ENCODE results near the gene RNF149. TPM values are rescaled to one million over a fixed set of nuclear protein-coding genes. Genes with fewer than 3 reads are reported as not detected.
A peak's percentile ranks its signal among the peaks of the same experiment; 100 is the strongest.

RNF149 gene
- total RNA-seq, 1 experiment from 2014 or later, result 69.0 TPM

GRCh38 chr2:101273056-101273455 is 35.4 kb downstream of the RNF149 start:
- H3K27ac Mint-ChIP-seq (ENCODE audit: unreplicated experiment), result no peak overlapping the region
- H3K4me3 Mint-ChIP-seq (ENCODE audit: low read depth, unreplicated experiment), result no peak overlapping the region
- intact Hi-C loops (cut with micrococcal nuclease; ENCODE audit: unreplicated experiment), result loop anchor here (10.0 kb wide), 1 partner anchor 112 kb away; the partner anchor contains the start of gene CREG2
- H3K36me3 Mint-ChIP-seq (ENCODE audit: insufficient read depth, unreplicated experiment), result peaks cover 47% of the 10 kb centered on the region
- no peak for DNase-seq
- H3K9me3 Mint-ChIP-seq (ENCODE audit: low read depth, unreplicated experiment), result no peaks in the 10 kb centered on the region
- peaks cover 7% of the 10 kb centered on the region for H3K4me1 Mint-ChIP-seq (ENCODE audit: low read depth, unreplicated experiment)
- no peak for TF ChIP-seq CTCF (IDR thresholded peaks at IDR 0.05; ENCODE audit: unreplicated experiment)
- no peaks in the 10 kb centered on the region for H3K27me3 Mint-ChIP-seq (ENCODE audit: unreplicated experiment)
- BruUV-seq (replicated peaks), result no TSS peak
- CTCF ChIA-PET, result no interaction called here

GRCh38 chr2:101272045-101272784 is 36.3 kb downstream of the RNF149 start:
- no TSS peak for BruUV-seq (replicated peaks)

GRCh38 chr2:101270700-101271259 is 37.7 kb downstream of the RNF149 start:
- H3K36me3 Mint-ChIP-seq (ENCODE audit: insufficient read depth, unreplicated experiment), result peaks cover 65% of the 10 kb centered on the region
- H3K27ac Mint-ChIP-seq (ENCODE audit: unreplicated experiment), result no peak overlapping the region
- H3K4me1 Mint-ChIP-seq (ENCODE audit: low read depth, unreplicated experiment), result peaks cover 27% of the 10 kb centered on the region
- H3K4me3 Mint-ChIP-seq (ENCODE audit: low read depth, unreplicated experiment), result no peak overlapping the region
- H3K27me3 Mint-ChIP-seq (ENCODE audit: unreplicated experiment), result no peaks in the 10 kb centered on the region
- DNase-seq, result no peak
- intact Hi-C loops (cut with micrococcal nuclease; ENCODE audit: unreplicated experiment), result loop anchor here (10.0 kb wide), 1 partner anchor 114 kb away; the partner anchor contains the start of gene CREG2
- H3K9me3 Mint-ChIP-seq (ENCODE audit: low read depth, unreplicated experiment), result no peaks in the 10 kb centered on the region
- TF ChIP-seq CTCF (IDR thresholded peaks at IDR 0.05; ENCODE audit: unreplicated experiment), result no peak
- BruUV-seq (replicated peaks), result no TSS peak
- CTCF ChIA-PET, result interaction anchor here (0.7 kb wide), 1 partner anchor 613 kb away, joined by 3 read pairs; no protein-coding TSS in a partner anchor

More at GRCh38 chr2:101272045-101272784, 36.3 kb downstream of the RNF149 start:
- no peaks in the 10 kb centered on the region for H3K27me3 Mint-ChIP-seq (ENCODE audit: unreplicated experiment)
- no peaks in the 10 kb centered on the region for H3K9me3 Mint-ChIP-seq (ENCODE audit: low read depth, unreplicated experiment)
- no peak overlapping the region for H3K4me3 Mint-ChIP-seq (ENCODE audit: low read depth, unreplicated experiment)
- peaks cover 53% of the 10 kb centered on the region for H3K36me3 Mint-ChIP-seq (ENCODE audit: insufficient read depth, unreplicated experiment)
- CTCF ChIA-PET, result interaction anchor here (0.7 kb wide), 2 partner anchors 8 to 259 kb away, joined by 3 to 7 read pairs; no protein-coding TSS in a partner anchor
- H3K4me1 Mint-ChIP-seq (ENCODE audit: low read depth, unreplicated experiment), result peaks cover 15% of the 10 kb centered on the region
- intact Hi-C loops (cut with micrococcal nuclease; ENCODE audit: unreplicated experiment), result loop anchor here (10.0 kb wide), 1 partner anchor 113 kb away; the partner anchor contains the start of gene CREG2
- no peak for DNase-seq
- TF ChIP-seq CTCF (IDR thresholded peaks at IDR 0.05; ENCODE audit: unreplicated experiment), result no peak
- H3K27ac Mint-ChIP-seq (ENCODE audit: unreplicated experiment), result peak overlapping the region; percentile 44

- no TSS peak for BruUV-seq (replicated peaks)
- CTCF ChIA-PET, result interaction anchor here (0.6 kb wide), 1 partner anchor 10 kb away, joined by 4 read pairs; no protein-coding TSS in a partner anchor
- Mint-ChIP-seq H3K27ac (ENCODE audit: unreplicated experiment) (peak overlapping the region; percentile 34), H3K9me3 (ENCODE audit: low read depth, unreplicated experiment) (no peaks in the 10 kb centered on the region), H3K4me1 (ENCODE audit: low read depth, unreplicated experiment) (peaks cover 33% of the 10 kb centered on the region), H3K36me3 (ENCODE audit: insufficient read depth, unreplicated experiment) (peaks cover 81% of the 10 kb centered on the region), H3K27me3 (ENCODE audit: unreplicated experiment) (no peaks in the 10 kb centered on the region), H3K4me3 (ENCODE audit: low read depth, unreplicated experiment) (peak overlapping the region; percentile 23)
- intact Hi-C loops (cut with micrococcal nuclease; ENCODE audit: unreplicated experiment), result no loop called here
- TF ChIP-seq CTCF (IDR thresholded peaks at IDR 0.05; ENCODE audit: unreplicated experiment), result no peak
- peak; percentile 31 for DNase-seq
These were observed 40.5 kb downstream of the RNF149 start for GRCh38 chr2:101267671-101268656.

All from Calu3 (cell line).